GM11168 (cell line): ENCODE results near the gene ZC3H12D.
"Not testable (repeated sequence)": the region's sequence is repeated elsewhere in the genome, so short reads cannot be mapped to it uniquely, and the experiment has no call there.

Source experiments
- in situ Hi-C: fragments of 300-500 bp; cut with MboI; formaldehyde crosslinking; loops from one replicate; pipeline ENCODE4 v1.12.0; 2022; ENCODE audit warnings: low sequenced_read_pairs; ENCODE audit not compliant: unreplicated experiment

The ZC3H12D gene

GRCh38 chr6:149487316-149487715 is 2.5 kb upstream of the ZC3H12D start:
- in situ Hi-C loops, result no loop called here

- in situ Hi-C loops, result no loop called here
Observed at GRCh38 chr6:149483849-149484655, 762 bp downstream of the ZC3H12D start.

DNA sequence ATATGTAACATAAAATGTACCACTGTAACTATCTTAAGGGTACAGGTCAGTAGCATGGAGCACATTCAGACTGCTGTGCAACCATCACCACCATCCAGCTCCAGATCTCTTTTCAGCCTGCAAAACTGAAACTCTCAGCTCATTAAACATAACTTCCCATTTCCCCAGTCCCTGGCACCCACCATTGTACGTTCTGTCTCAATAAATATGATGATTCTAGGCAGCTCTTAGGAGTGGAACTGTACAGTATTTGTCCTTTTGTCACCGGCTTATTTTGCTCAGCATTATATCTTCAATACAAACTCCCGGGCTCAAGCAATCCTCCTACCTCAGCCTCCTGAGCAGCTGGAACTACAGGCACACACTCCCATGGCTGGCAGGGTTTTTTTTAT is 1.5 kb downstream of the ZC3H12D start:
- in situ Hi-C loops, result no loop called here

- in situ Hi-C loops, result no loop called here
Observed at GRCh38 chr6:149482545-149483333, 2.1 kb downstream of the ZC3H12D start.

GRCh38 chr6:149480502-149481280 is 4.1 kb downstream of the ZC3H12D start:
- in situ Hi-C loops, result no loop called here

GRCh38 chr6:149478631-149479314 is 6.0 kb downstream of the ZC3H12D start:
- in situ Hi-C loops, result no loop called here

GRCh38 chr6:149477544-149477943 is 7.3 kb downstream of the ZC3H12D start:
- in situ Hi-C loops, result no loop called here

DNA sequence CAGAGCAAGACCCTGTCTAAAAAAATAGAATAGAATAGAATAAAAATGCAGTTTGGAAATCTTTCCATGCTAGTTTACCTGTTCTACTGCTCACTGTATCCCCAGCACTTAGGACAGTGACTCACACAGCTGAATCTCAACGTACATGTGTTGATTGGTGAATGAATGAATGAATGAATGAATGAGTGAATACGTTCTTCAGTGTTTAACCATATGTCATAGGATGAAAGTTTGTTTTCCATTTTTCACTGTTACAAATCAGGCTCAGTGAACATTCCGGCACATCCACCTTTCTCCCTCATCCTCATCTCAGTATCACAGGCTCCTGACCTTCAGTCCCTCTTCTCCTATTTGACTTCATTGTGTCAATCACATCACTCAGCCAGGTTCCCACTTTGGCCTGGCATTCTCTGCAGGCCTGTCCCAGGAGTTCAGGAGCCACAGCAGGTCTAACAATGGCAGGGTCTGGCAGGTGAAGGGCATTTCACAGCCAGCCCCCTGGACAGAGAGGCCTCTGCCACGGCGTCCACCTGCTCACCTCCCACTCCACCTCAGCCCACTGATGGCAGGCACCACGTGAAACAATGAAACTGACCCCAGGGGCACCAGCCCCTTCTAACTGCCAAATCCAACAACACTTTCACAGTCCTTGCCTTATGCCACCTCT is 7.9 kb downstream of the ZC3H12D start:
- in situ Hi-C loops, result no loop called here

DNA sequence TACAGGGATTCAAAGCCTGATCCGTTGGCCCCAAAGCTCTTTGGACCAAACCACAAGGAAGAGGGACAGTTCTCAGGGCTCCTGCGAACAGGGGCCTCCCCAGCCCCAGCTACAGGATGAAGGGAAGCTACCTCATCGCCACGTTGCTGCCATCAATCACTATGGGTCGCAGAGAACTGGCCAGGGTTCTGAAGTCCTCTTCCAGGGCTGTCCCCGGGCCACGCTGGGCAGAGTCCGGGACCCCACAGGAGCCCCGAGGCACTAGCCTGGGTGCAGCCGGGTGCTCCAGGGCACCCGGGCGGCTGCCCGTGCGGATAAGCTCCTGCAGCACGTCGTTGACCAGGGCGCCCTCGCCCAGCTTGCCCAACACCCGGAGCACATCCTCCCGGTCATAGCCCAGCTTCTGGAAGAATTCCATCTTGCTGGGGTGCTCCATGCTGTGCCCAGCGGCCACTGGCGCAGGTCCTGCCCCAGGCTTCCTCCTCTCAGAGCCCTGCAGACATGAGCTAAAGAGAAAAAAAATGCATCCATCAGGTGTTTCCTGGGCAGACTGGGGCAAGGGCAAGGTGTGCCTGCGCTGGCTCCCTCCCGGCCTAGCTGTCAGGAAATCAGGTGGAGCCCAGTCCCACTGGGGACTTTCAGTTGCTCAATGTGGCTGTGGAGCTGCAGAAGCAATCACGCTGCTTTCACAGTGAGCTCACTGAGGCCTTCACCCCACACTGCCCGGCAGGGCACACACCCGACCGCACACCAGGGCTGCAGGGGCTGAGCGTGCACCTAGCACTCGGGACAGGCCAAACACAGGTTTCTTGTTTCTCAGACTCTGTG is 10.5 kb downstream of the ZC3H12D start:
- in situ Hi-C loops, result no loop called here

- in situ Hi-C loops, result no loop called here
Observed at GRCh38 chr6:149473080-149474052, 11.4 kb downstream of the ZC3H12D start.

DNA sequence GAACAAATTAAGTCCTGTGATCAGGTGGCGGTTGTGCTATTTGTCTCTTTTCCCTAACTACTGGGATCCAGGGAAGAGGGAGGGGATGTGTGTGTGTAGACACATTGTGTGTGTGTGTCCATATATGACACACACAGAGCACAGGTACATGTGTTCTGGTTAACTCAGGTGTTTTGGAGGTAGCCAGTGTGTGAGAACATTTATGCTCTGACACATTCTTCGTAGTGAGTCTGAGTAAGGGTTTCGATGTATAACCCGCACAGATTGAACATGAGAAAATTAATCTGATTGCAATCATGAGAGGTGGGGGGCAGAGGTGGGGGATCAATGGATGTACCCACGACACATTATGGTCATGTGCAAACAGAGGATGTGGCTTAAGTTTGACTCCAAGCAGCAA is 12.6 kb downstream of the ZC3H12D start:
- in situ Hi-C loops, result no loop called here

- in situ Hi-C loops, result no loop called here
Observed at GRCh38 chr6:149471801-149472200, 13.0 kb downstream of the ZC3H12D start.

- in situ Hi-C loops, result no loop called here
Observed at GRCh38 chr6:149470948-149471347, 13.9 kb downstream of the ZC3H12D start.

DNA sequence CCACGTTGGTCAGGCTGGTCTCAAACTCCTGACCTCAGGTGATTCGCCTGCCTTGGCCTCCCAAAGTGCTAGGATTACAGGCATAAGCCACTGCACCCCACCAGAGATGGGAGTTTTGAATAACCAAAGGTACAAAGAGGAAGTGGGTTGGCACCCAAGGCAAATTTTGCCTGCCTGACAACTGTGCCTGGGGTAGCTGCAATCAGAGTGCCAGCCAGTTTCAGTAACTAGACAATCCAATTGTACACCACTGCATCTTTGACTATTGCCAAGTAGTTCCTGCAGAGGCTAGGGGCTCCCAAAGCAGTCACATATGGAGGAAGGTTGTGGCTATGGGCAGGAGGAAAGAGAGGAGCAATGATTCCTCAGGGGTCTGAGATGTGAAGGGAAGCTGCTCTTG is 16.6 kb downstream of the ZC3H12D start:
- in situ Hi-C loops, result no loop called here

DNA sequence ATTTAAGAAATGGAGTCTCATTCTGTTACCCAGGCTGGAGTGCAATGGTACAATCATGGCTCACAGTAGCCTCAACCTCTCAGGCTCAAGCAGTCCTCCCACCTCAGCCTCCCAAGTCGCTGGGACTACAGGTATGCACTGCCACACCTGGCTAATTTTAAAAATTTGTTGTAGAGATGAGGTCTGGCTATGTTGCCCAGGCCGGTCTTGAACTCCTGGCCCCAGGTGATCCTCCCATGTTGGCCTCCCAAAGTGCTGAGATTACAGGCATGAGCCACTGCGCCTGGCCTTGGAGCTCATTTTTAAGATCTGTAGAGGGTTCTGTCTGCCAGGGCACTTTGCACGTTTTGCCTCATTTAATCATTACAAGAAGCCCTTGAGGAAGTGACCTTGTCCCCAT is 17.5 kb downstream of the ZC3H12D start:
- in situ Hi-C loops, result no loop called here

- in situ Hi-C loops, result no loop called here
Observed at GRCh38 chr6:149464411-149464810, 20.4 kb downstream of the ZC3H12D start.

GRCh38 chr6:149463781-149464180 is 21.0 kb downstream of the ZC3H12D start:
- in situ Hi-C loops, result no loop called here

DNA sequence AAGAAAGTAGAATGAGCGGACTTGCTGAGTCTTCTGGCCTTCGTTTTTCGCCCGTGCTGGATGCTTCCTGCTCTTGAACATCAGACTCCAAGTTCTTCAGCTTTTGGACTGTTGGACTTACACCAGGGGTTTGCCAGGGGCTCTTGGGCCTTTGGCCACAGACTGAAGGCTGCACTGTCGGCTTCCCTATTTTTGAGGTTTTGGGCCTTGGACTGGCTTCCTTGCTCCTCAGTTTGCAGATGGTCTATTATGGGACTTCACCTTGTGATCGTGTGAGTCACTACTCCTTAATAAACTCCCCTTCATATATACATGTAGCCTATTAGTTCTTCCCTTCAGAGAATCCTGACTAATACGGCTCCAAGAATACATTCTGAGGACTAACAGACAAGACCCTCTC is 22.1 kb downstream of the ZC3H12D start:
- in situ Hi-C loops, result not testable (repeated sequence)
